Osteoblast (primary cell): ENCODE results near the gene SETX. TPM values are rescaled to one million over a fixed set of nuclear protein-coding genes. Genes with fewer than 3 reads are reported as not detected.

Experiments used
- DNase-seq: peaks from one replicate; pipeline ENCODE4 v3.0.0; 2011; ENCODE audit warnings: low spot score, mixed read lengths; ENCODE audit not compliant: insufficient read length; ENCODE audit errors: missing footprints
- H2AFZ ChIP-seq: 2 replicates; pipeline ENCODE4 v1.6.0; 2011; ENCODE audit warnings: mild to moderate bottlenecking, low read length
- H3K27ac ChIP-seq: 2 replicates; pipeline ENCODE4 v1.5.1; 2011; ENCODE audit warnings: mild to moderate bottlenecking, low read depth, low read length, moderate library complexity
- H3K27me3 ChIP-seq: 2 replicates; pipeline ENCODE4 v1.6.0; 2012; ENCODE audit warnings: mild to moderate bottlenecking, control low read depth, inconsistent platforms, low read length, moderate library complexity; ENCODE audit not compliant: insufficient read depth
- H3K36me3 ChIP-seq: 2 replicates; pipeline ENCODE4 v1.5.1; 2011; ENCODE audit warnings: mild to moderate bottlenecking, low read length, control low read depth, moderate library complexity; ENCODE audit not compliant: insufficient read depth
- H3K4me1 ChIP-seq: 2 replicates; pipeline ENCODE4 v1.5.1; 2011; ENCODE audit warnings: mild to moderate bottlenecking, low read length, control low read depth, moderate library complexity; ENCODE audit not compliant: insufficient read depth
- H3K4me2 ChIP-seq: 2 replicates; pipeline ENCODE4 v1.6.0; 2011; ENCODE audit warnings: mild to moderate bottlenecking, low read length; ENCODE audit not compliant: insufficient read depth
- H3K4me3 ChIP-seq: fragments of 200-600 bp; sonication (generic); 3 replicates; pipeline ENCODE4 v1.5.1; 2012; ENCODE audit warnings: mild to moderate bottlenecking, low read length, inconsistent platforms; ENCODE audit not compliant: insufficient read depth
- H3K79me2 ChIP-seq: 2 replicates; pipeline ENCODE4 v1.6.0; 2012; ENCODE audit warnings: mild to moderate bottlenecking, low read length, control low read depth, inconsistent platforms; ENCODE audit not compliant: insufficient read depth
- H3K9me3 ChIP-seq: 2 replicates; pipeline ENCODE4 v1.5.1; 2011; ENCODE audit warnings: low read depth, low read length, control low read depth
- H4K20me1 ChIP-seq: 2 replicates; pipeline ENCODE4 v1.6.0; 2012; ENCODE audit warnings: mild to moderate bottlenecking, low read length, control low read depth; ENCODE audit not compliant: insufficient read depth
- CTCF ChIP-seq: IDR thresholded peaks from 2 replicates; pipeline ENCODE4 v1.5.1; 2011; ENCODE audit warnings: mild to moderate bottlenecking, low read depth, low read length, moderate library complexity; ENCODE audit errors: extremely low read depth
- total RNA-seq: library from RNA; depleted of rRNA; stranded (reverse); fragments of >200 nt; gene quantifications from 2 replicates; pipeline ENCODE4 v1.2.3, GENCODE V29; 2012

Gene SETX
- total RNA-seq, 1 donor, result 89.0 TPM

GRCh38 chr9:132356324-132356924, 1.6 kb upstream of the SETX start:
- Histone ChIP-seq H4K20me1 (peaks cover 9% of the 10 kb centered on the region), H3K27me3 (no peaks in the 10 kb centered on the region), H3K4me3 (no peak overlapping the region), H3K36me3 (peaks cover 25% of the 10 kb centered on the region), H3K27ac (no peak overlapping the region), H3K79me2 (peaks cover 34% of the 10 kb centered on the region), H3K4me2 (no peak overlapping the region), H3K4me1 (peaks cover 23% of the 10 kb centered on the region), H3K9me3 (no peaks in the 10 kb centered on the region), H2AFZ (no peak overlapping the region)
- TF ChIP-seq CTCF, result no peak
- DNase-seq, result no peak

- DNase-seq, result no peak
- H3K4me2 ChIP-seq, result peak overlapping the region; percentile 66
- no peaks in the 10 kb centered on the region for H3K9me3 ChIP-seq
- peaks cover 9% of the 10 kb centered on the region for H4K20me1 ChIP-seq
- no peaks in the 10 kb centered on the region for H3K27me3 ChIP-seq
- no peak for TF ChIP-seq CTCF
- H3K4me1 ChIP-seq, result peaks cover 28% of the 10 kb centered on the region
- H2AFZ ChIP-seq, result no peak overlapping the region
- H3K27ac ChIP-seq, result no peak overlapping the region
- peaks cover 66% of the 10 kb centered on the region for H3K36me3 ChIP-seq
- H3K4me3 ChIP-seq, result peak overlapping the region; percentile 14
- peaks cover 68% of the 10 kb centered on the region for H3K79me2 ChIP-seq
Observed at GRCh38 chr9:132351404-132352045, 3.3 kb downstream of the SETX start.

- peaks cover 68% of the 10 kb centered on the region for H3K79me2 ChIP-seq
- peak overlapping the region; percentile 66 for H3K4me2 ChIP-seq
- no peak for DNase-seq
- H3K36me3 ChIP-seq, result peaks cover 72% of the 10 kb centered on the region
- no peak for TF ChIP-seq CTCF
- peaks cover 9% of the 10 kb centered on the region for H4K20me1 ChIP-seq
- no peaks in the 10 kb centered on the region for H3K27me3 ChIP-seq
- peak overlapping the region; percentile 2 for H3K27ac ChIP-seq
- H3K4me1 ChIP-seq, result peaks cover 28% of the 10 kb centered on the region
- peak overlapping the region; percentile 14 for H3K4me3 ChIP-seq
- H2AFZ ChIP-seq, result no peak overlapping the region
- H3K9me3 ChIP-seq, result no peaks in the 10 kb centered on the region
Observed at GRCh38 chr9:132350861-132351315, 3.9 kb downstream of the SETX start.

- H4K20me1 ChIP-seq, result peaks cover 11% of the 10 kb centered on the region
- H3K36me3 ChIP-seq, result peaks cover 91% of the 10 kb centered on the region
- no peak for DNase-seq
- no peak overlapping the region for H2AFZ ChIP-seq
- H3K4me3 ChIP-seq, result no peak overlapping the region
- H3K27ac ChIP-seq, result peak overlapping the region; percentile 10
- peaks cover 23% of the 10 kb centered on the region for H3K4me1 ChIP-seq
- peaks cover 61% of the 10 kb centered on the region for H3K79me2 ChIP-seq
- H3K4me2 ChIP-seq, result no peak overlapping the region
- no peaks in the 10 kb centered on the region for H3K27me3 ChIP-seq
- no peak for TF ChIP-seq CTCF
- H3K9me3 ChIP-seq, result no peaks in the 10 kb centered on the region
Observed at GRCh38 chr9:132348676-132349075, 6.1 kb downstream of the SETX start.
